OCI-LY3 (cell line): ENCODE results near the gene WDR37.
"Not testable (repeated sequence)": the region's sequence is repeated elsewhere in the genome, so short reads cannot be mapped to it uniquely, and the experiment has no call there.

Source experiments
- H2AFZ ChIP-seq: fragments of 200-600, 300-600 bp; shearing (Covaris generic); 2 replicates; pipeline ENCODE4 v1.6.0; 2014; ENCODE audit warnings: antibody characterized with exemption, low read depth, low read length
- H3K27ac ChIP-seq: fragments of 200-600, 300-600 bp; sonication (generic); 2 replicates; pipeline ENCODE4 v1.5.1; 2014; ENCODE audit warnings: mild to moderate bottlenecking, low read length, moderate library complexity, mixed read lengths
- H3K27me3 ChIP-seq: fragments of 200-600, 300-600 bp; sonication (generic); 2 replicates; pipeline ENCODE4 v1.6.1; 2014; ENCODE audit warnings: low read depth, low read length, mixed read lengths
- H3K36me3 ChIP-seq: fragments of 200-600, 300-600 bp; sonication (generic); replicated peaks from 2 replicates; pipeline ENCODE3; 2014; ENCODE audit warnings: low read depth, low read length, mixed read lengths
- H3K4me1 ChIP-seq: fragments of 300-600, 200-600 bp; sonication (generic); 2 replicates; pipeline ENCODE4 v1.6.1; 2014; ENCODE audit warnings: low read length, mixed read lengths
- H3K4me2 ChIP-seq: fragments of 200-600, 300-600 bp; sonication (generic); 2 replicates; pipeline ENCODE4 v1.6.1; 2014; ENCODE audit warnings: low read length, mixed read lengths
- H3K4me3 ChIP-seq: fragments of 300-600, 200-600 bp; sonication (generic); 2 replicates; pipeline ENCODE4 v1.5.1; 2014; ENCODE audit warnings: antibody characterized with exemption, mild to moderate bottlenecking, low read length, moderate library complexity
- H3K79me2 ChIP-seq: fragments of 300-600, 200-600 bp; shearing (Covaris generic); 2 replicates; pipeline ENCODE4 v1.6.1; 2014; ENCODE audit warnings: mild to moderate bottlenecking, low read length, mixed read lengths
- H3K9ac ChIP-seq: fragments of 300-600, 200-600 bp; shearing (Covaris generic); 2 replicates; pipeline ENCODE4 v1.6.0; 2014; ENCODE audit warnings: mild to moderate bottlenecking, low read length, moderate library complexity
- H3K9me3 ChIP-seq: fragments of 200-600, 300-600 bp; shearing (Covaris generic); 2 replicates; pipeline ENCODE4 v1.6.1; 2014; ENCODE audit warnings: low read length, mixed read lengths; ENCODE audit not compliant: insufficient read depth
- H4K20me1 ChIP-seq: fragments of 200-600, 300-600 bp; sonication (generic); 2 replicates; pipeline ENCODE4 v1.6.1; 2016; ENCODE audit warnings: low read length, mixed read lengths; ENCODE audit not compliant: insufficient read depth
- EZH2phosphoT487 ChIP-seq: fragments of 200-600 bp; shearing (Covaris generic); IDR thresholded peaks from 2 replicates; pipeline ENCODE4 v1.6.1; 2018; ENCODE audit warnings: antibody characterized with exemption, mixed run types, low read depth
- TF ChIP-seq, protein P1 (sequence below): fragments of 200-600, 300-600 bp; sonication (generic); IDR thresholded peaks from 2 replicates; pipeline ENCODE4 v1.5.1; 2014; ENCODE audit warnings: antibody characterized with exemption, low read length, low read depth

WDR37 gene

DNA sequence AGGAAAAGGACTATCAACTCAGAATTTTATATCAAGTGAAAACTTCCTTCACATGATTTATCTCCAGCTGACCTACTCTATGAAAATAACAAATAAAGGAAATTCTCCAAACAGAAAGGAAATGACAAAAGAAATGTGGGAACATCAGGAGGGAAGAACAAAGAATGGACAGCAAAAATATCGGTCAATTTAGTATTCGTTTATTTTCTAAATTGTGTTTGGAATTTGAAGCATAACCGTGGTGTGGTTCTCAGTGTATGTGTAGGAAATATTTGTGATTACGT lies 8.7 kb downstream of the WDR37 start:
- Histone ChIP-seq H4K20me1 (peaks cover 9% of the 10 kb centered on the region; the same call in 1 of the 2 replicates), H3K27ac (no peak overlapping the region), H3K79me2 (peaks cover 21% of the 10 kb centered on the region), H3K27me3 (no peaks in the 10 kb centered on the region), H3K4me2 (no peak overlapping the region), H3K4me3 (no peak overlapping the region), H3K9ac (no peak overlapping the region), H2AFZ (no peak overlapping the region), H3K4me1 (peaks cover 7% of the 10 kb centered on the region), H3K36me3 (no peaks in the 10 kb centered on the region), H3K9me3 (no peaks in the 10 kb centered on the region)
- TF ChIP-seq, protein P1, sequence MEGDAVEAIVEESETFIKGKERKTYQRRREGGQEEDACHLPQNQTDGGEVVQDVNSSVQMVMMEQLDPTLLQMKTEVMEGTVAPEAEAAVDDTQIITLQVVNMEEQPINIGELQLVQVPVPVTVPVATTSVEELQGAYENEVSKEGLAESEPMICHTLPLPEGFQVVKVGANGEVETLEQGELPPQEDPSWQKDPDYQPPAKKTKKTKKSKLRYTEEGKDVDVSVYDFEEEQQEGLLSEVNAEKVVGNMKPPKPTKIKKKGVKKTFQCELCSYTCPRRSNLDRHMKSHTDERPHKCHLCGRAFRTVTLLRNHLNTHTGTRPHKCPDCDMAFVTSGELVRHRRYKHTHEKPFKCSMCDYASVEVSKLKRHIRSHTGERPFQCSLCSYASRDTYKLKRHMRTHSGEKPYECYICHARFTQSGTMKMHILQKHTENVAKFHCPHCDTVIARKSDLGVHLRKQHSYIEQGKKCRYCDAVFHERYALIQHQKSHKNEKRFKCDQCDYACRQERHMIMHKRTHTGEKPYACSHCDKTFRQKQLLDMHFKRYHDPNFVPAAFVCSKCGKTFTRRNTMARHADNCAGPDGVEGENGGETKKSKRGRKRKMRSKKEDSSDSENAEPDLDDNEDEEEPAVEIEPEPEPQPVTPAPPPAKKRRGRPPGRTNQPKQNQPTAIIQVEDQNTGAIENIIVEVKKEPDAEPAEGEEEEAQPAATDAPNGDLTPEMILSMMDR = no peak
- TF ChIP-seq EZH2phosphoT487 = no peak

DNA sequence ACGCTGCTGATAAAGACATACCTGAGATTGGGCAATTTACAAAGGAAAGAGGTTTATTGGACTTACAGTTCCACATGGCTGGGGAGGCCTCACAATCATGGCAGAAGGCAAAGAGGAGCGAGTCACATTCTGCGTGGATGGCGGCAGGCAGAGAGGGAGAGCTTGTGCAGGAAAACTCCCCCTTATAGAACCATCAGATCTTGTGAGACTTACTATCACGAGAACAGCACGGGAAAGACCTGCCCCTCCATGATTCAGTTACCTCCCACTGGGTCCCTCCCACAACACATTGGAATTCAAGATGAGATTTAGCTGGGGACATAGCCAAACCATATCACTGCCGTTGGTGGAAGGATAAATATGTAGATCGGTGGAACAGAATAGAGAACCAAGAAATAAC lies 10.5 kb downstream of the WDR37 start:
- H3K79me2 ChIP-seq, H3K27me3 ChIP-seq, H3K4me3 ChIP-seq, H3K27ac ChIP-seq, H3K4me2 ChIP-seq, H2AFZ ChIP-seq, H4K20me1 ChIP-seq, H3K36me3 ChIP-seq, H3K9ac ChIP-seq, H3K9me3 ChIP-seq, H3K4me1 ChIP-seq: not testable (repeated sequence)

DNA sequence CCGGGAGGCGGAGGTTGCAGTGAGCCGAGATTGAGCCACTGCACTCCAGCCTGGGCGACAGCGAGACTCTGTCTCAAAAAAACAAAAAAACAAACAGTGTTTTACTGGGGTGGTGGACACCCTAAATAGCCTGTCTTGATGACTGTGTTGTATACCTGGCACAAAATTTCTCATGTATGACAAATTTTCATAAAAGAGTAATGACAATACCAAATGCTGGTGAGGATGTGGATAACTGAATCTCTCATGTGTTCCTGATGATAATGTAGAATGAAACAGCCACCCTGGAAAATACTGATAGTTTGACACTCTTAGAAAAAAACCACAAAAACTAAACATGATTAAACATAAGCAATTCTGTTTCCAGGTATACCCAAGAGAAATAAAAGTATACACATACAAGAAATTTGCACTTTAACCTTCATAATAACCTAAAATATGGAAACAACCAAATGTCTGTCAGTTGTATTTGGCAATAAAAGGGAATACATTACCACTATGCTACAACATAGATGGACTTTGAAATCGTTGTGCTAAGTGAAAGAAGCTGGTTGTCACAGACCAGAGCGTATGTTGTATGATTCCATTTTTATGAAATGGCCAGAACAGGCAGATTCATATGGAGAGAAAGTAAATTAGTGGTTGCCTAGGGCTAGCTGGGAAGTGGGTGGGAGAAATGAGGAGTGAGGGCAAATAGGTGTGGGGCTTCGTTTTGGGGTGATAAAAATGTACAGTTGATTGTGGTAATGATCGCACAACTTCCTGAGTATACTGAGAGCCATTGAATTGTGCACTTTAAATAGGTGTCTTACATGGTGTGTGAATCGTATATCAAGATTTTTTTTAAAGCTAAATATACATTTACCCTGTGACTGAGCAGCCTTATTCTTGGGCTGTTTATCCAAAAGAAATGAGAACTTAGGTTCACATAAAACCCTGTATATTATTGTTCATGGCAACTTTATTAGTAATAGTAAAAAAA lies 12.5 kb downstream of the WDR37 start:
- H3K27ac ChIP-seq = no peak overlapping the region
- H2AFZ ChIP-seq = no peak overlapping the region
- no peak overlapping the region for H3K4me3 ChIP-seq
- TF ChIP-seq, protein P1 = no peak
- no peak for TF ChIP-seq EZH2phosphoT487
- no peaks in the 10 kb centered on the region for H3K27me3 ChIP-seq
- H4K20me1 ChIP-seq = no peaks in the 10 kb centered on the region
- no peak overlapping the region for H3K4me2 ChIP-seq
- H3K79me2 ChIP-seq = no peaks in the 10 kb centered on the region; the same call in 1 of the 2 replicates
- no peaks in the 10 kb centered on the region for H3K36me3 ChIP-seq
- H3K9ac ChIP-seq = no peak overlapping the region
- H3K4me1 ChIP-seq = no peaks in the 10 kb centered on the region
- no peaks in the 10 kb centered on the region for H3K9me3 ChIP-seq

DNA sequence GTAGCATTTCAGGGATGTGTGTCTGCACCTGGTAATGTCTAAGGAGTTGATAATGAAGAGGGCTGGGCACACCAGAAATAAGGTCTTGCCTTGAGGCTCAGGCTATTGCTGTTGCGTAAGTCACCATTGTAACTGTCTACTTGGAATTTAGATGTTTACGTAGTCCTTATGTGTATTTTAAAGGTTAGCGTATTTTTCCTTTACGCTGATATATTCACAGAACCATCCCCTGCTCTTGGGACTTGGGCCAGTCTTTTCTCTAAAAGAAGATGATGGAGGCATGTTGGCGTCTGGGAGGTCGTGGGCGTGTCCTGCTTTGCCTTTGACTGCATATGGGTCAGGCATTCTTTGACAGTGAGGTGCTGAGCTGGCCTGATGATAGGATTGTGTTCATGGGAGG lies 14.7 kb downstream of the WDR37 start:
- Histone ChIP-seq H3K27ac (no peak overlapping the region), H3K9me3 (no peaks in the 10 kb centered on the region), H3K4me2 (no peak overlapping the region)

More for the DNA sequence above, 14.7 kb downstream of the WDR37 start:
- Histone ChIP-seq H3K27me3 (no peaks in the 10 kb centered on the region), H3K4me3 (no peak overlapping the region), H3K79me2 (no peaks in the 10 kb centered on the region; the same call in 1 of the 2 replicates), H3K4me1 (no peaks in the 10 kb centered on the region), H3K9ac (no peak overlapping the region), H3K36me3 (no peaks in the 10 kb centered on the region), H2AFZ (no peak overlapping the region), H4K20me1 (no peaks in the 10 kb centered on the region)
- TF ChIP-seq EZH2phosphoT487 = no peak
- TF ChIP-seq, protein P1 = no peak
